HUES64 (cell line): ENCODE results near the gene PRPF18.

Experiments
- H3K27ac ChIP-seq: 2 replicates; pipeline ENCODE4 v1.7.0; 2013; ENCODE audit warnings: low read depth, low read length, inconsistent platforms
- H3K27me3 ChIP-seq: 2 replicates; pipeline ENCODE4 v1.6.1; 2013; ENCODE audit warnings: mild to moderate bottlenecking, low read length; ENCODE audit not compliant: insufficient read depth
- H3K36me3 ChIP-seq: 2 replicates; pipeline ENCODE4 v1.6.1; 2013; ENCODE audit warnings: mild to moderate bottlenecking, low read length; ENCODE audit not compliant: insufficient read depth
- H3K4me1 ChIP-seq: 2 replicates; pipeline ENCODE4 v1.6.1; 2013; ENCODE audit warnings: mild to moderate bottlenecking, low read length, moderate library complexity; ENCODE audit not compliant: insufficient read depth
- H3K4me3 ChIP-seq: 2 replicates; pipeline ENCODE4 v1.5.1; 2013; ENCODE audit warnings: mild to moderate bottlenecking, low read length, moderate library complexity
- H3K9ac ChIP-seq: 2 replicates; pipeline ENCODE4 v1.6.1; 2013; ENCODE audit warnings: mild to moderate bottlenecking, low read depth, low read length
- H3K9me3 ChIP-seq: 2 replicates; pipeline ENCODE4 v1.6.1; 2013; ENCODE audit warnings: low read depth, low read length; ENCODE audit not compliant: insufficient read depth
- WGBS: fragments of 150-250, 120-280 bp; methylation state at CpG from one replicate; pipeline ENCODE4 v1.1.7; 2013; ENCODE audit warnings: missing lambda C conversion rate; 5-methylcytosine and 5-hydroxymethylcytosine counted together

The PRPF18 gene

DNA sequence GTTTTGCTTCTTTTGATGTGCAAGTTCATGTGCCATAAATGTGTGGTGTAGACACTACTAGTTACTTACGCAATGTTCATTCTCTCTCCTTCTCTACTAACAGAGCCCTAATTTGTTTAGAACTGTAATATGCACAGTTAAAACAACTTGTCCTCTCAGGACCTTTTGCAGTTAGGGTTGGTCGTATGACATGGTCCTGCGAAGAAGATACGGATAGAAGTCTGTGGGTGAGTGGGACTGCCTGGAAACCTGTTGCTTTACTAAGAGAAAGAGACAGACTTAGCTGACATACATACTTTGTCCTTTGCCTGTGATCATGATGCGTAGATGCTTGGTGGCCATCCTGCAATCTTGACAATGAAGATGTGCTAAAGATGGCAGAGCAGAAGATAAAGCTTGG is 51.1 kb downstream of the PRPF18 start:
- Histone ChIP-seq H3K27ac (no peak overlapping the region), H3K9ac (no peak overlapping the region), H3K4me1 (0 out of 2 replicates have a peak, but pooled peaks cover 5% of the 10 kb centered on the region), H3K4me3 (no peak overlapping the region), H3K27me3 (no peaks in the 10 kb centered on the region), H3K36me3 (peaks cover 17% of the 10 kb centered on the region; the same call in 1 of the 2 replicates), H3K9me3 (peaks cover 14% of the 10 kb centered on the region)
- 92% methylated on average over 5 of the region's 5 CpGs for WGBS

DNA sequence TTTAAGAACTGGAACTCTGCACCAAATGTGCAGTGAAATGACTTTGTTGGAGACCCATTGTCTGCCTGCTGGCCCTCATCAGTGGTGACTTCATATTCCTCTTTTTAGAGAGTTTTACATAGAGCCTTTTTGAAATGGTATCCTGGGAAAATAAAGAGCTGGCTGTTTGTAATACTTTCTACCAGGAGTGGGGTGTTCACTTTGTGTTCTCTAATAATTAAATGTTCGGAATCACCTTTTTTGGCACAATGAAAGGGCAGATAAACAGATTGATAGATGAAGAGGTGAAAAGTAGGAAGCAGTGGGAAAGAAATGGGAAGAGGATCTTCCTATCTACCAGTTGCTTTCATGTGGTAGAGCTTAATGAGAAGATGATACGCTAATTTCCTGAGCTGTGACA is 55.5 kb downstream of the PRPF18 start:
- H3K4me3 ChIP-seq = no peak overlapping the region
- no peaks in the 10 kb centered on the region for H3K27me3 ChIP-seq
- no peaks in the 10 kb centered on the region for H3K4me1 ChIP-seq
- peaks cover 14% of the 10 kb centered on the region for H3K9me3 ChIP-seq
- 93% methylated on average over 2 of the region's 2 CpGs for WGBS
- H3K27ac ChIP-seq = no peak overlapping the region
- H3K36me3 ChIP-seq = peaks cover 38% of the 10 kb centered on the region
- no peak overlapping the region for H3K9ac ChIP-seq

DNA sequence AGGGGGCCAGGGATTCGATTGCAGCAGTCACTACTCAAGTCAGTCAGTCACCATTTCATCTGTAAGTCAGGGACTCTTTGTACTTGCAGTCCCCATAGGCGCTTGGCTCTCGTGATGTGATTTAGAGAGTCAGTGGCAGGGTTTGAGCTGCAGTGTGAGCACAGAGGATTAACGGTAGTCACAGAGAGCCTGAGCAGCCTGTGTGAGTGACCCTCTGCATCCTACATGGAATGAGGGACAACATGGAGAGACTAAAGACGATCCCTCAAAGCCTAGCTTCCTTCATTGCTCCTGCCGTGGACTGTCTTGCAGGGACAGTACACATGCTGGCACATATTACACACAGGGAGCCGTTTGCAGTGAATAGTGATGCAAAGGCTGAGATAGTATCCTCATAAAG is 56.3 kb downstream of the PRPF18 start:
- Histone ChIP-seq H3K9ac (no peak overlapping the region), H3K4me3 (no peak overlapping the region), H3K36me3 (peaks cover 44% of the 10 kb centered on the region), H3K27ac (no peak overlapping the region), H3K27me3 (no peaks in the 10 kb centered on the region), H3K4me1 (no peaks in the 10 kb centered on the region), H3K9me3 (peaks cover 14% of the 10 kb centered on the region)
- WGBS = 90% methylated on average over 7 of the region's 7 CpGs

DNA sequence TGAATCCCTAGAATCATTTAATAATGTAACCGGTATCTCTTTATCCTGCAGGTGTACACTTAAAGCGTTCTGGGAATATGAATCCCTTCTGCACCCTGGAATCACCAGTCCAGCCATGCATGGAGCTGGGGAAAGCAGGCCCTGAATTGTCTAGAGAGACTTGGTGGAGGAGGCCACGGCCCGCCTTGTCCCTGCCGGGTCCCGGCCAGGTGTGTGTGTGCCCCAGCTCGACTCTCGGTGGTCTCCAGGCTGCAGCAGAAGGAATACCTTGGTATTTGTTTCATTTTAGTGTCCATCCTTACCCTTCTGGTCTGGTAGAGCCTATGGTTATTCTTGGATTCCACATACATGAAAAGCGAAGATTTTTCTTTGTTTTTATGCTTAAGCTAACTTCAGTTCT is 58.1 kb downstream of the PRPF18 start:
- Histone ChIP-seq H3K9me3 (peaks cover 14% of the 10 kb centered on the region), H3K4me1 (no peaks in the 10 kb centered on the region), H3K4me3 (no peak overlapping the region), H3K9ac (no peak overlapping the region), H3K27ac (no peak overlapping the region), H3K27me3 (no peaks in the 10 kb centered on the region), H3K36me3 (peaks cover 54% of the 10 kb centered on the region)
- 93% methylated on average over 9 of the region's 9 CpGs for WGBS

DNA sequence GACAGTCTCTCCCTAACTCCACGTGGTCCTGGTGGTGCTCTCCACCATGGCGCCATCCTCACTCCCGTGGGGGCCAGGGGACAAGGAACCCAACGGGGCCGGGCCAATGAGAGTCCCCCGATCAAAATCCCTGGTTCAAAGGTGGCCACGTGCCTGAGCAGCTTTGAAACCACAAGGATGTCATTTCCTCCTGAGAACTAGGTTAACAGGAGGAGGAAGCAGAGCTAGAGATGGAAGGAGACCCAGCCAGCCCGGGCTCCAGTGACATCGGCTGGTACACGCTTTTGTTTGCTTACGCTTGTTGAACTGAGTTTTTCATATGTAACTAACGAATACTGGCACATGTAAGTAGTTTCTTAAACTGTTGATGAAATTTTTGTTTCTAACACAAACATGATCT is 61.7 kb downstream of the PRPF18 start:
- no peak overlapping the region for H3K27ac ChIP-seq
- WGBS = 96% methylated on average over 12 of the region's 12 CpGs
- peaks cover 75% of the 10 kb centered on the region for H3K36me3 ChIP-seq
- H3K27me3 ChIP-seq = no peaks in the 10 kb centered on the region
- H3K4me1 ChIP-seq = no peaks in the 10 kb centered on the region
- H3K9me3 ChIP-seq = no peaks in the 10 kb centered on the region
- no peak overlapping the region for H3K9ac ChIP-seq
- no peak overlapping the region for H3K4me3 ChIP-seq

DNA sequence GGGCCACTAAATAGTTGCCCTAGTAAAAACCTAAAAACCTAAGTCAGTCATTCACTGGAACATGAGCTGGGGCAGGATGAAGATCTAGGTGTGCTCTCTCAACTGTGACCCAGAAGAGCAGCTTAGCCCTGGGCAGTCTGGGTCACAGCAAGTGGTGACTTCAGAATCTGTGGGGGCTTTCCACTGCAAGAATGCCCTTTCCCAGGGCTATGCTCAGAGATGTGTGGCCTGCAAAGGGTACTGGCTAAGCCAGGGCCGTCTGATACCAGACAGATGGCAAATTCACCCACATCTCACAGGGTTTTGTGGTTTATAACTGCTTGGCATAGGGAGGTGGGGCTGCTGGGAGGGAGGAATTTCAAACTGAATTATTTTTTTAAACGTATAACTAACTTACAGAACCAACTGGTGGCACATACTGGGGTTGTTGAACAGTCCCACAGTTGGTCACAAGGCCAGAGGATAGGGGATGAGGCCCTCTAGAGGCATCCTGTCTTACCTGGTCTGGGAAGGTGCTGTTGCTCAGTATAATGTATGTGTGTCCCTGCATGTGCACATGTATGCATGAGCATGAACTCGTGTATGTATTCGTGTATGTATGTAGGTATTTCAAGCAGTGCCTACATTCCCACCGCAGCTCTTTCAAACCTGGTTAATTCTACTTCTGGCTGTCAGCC is 63.2 kb downstream of the PRPF18 start:
- Histone ChIP-seq H3K9ac (no peak overlapping the region), H3K36me3 (peaks cover 90% of the 10 kb centered on the region)
- WGBS = 92% methylated on average over 4 of the region's 5 CpGs

DNA sequence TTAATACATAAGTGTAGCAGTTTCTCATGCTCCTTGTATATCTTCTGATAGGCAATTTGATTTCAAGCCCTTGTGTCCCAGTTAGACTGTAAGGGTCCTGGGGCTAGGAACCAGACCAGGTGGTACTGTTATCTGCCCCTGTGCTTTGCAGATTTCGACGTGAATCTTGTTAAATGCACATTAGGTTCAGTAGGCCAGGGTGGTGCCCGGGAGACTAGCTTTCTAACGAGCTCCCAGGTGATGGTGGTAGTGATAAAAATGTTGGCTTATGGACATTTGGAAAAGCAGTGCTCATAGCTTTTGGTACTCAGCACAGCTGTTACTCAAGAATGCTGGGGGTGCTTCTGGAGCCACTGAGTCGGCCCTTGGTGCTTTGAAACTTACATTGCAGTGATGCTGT is 64.2 kb downstream of the PRPF18 start:
- WGBS = 92% methylated on average over 5 of the region's 5 CpGs
- H3K36me3 ChIP-seq = peaks cover 92% of the 10 kb centered on the region

More for the DNA sequence above, 63.2 kb downstream of the PRPF18 start:
- Histone ChIP-seq H3K27ac (no peak overlapping the region), H3K4me1 (no peaks in the 10 kb centered on the region), H3K4me3 (no peak overlapping the region), H3K27me3 (no peaks in the 10 kb centered on the region), H3K9me3 (no peaks in the 10 kb centered on the region)

DNA sequence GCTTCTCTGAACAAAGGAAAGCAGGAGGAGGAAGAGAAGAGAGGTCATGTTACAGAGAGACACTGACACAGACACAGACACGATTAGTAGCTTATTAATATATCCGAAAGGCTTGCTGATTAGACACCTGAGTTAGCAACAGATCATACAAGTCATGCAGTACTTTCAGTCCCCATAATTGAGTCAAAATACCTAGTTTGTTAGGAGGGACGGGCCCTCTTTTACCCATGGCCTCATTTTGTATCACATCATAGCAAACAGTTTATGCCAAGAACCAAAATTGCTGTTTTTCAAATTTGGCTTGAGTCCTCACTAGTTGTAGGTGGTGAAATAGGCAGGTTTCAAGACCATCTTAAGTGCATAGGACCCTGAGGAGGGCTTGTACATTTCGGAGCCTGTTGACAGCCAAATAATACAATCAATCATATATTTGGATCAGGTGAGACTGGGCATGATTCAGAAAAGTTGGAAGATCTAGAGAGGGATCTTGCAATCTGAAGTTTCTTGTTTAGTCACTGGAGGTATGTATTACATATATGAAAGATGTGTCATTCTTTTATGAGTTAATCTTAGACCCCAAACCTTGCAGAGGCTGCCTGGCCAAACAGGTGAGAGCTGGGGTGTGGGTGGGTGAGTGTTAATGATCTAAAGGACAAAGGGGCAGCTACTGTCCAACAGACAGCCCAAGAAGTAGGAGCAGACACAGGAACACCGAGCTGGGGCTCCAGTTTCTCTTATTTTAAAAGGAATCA is 65.4 kb downstream of the PRPF18 start:
- H3K36me3 ChIP-seq = peaks cover 87% of the 10 kb centered on the region
- WGBS = 90% methylated on average over 5 of the region's 5 CpGs
- no peak overlapping the region for H3K27ac ChIP-seq
- no peaks in the 10 kb centered on the region for H3K9me3 ChIP-seq
- H3K4me3 ChIP-seq = no peak overlapping the region
- no peaks in the 10 kb centered on the region for H3K27me3 ChIP-seq
- H3K4me1 ChIP-seq = no peaks in the 10 kb centered on the region
- no peak overlapping the region for H3K9ac ChIP-seq

More for the DNA sequence above, 64.2 kb downstream of the PRPF18 start:
- H3K27me3 ChIP-seq = no peaks in the 10 kb centered on the region
- H3K4me1 ChIP-seq = no peaks in the 10 kb centered on the region
- no peak overlapping the region for H3K4me3 ChIP-seq
- H3K27ac ChIP-seq = no peak overlapping the region
- no peaks in the 10 kb centered on the region for H3K9me3 ChIP-seq
- no peak overlapping the region for H3K9ac ChIP-seq

DNA sequence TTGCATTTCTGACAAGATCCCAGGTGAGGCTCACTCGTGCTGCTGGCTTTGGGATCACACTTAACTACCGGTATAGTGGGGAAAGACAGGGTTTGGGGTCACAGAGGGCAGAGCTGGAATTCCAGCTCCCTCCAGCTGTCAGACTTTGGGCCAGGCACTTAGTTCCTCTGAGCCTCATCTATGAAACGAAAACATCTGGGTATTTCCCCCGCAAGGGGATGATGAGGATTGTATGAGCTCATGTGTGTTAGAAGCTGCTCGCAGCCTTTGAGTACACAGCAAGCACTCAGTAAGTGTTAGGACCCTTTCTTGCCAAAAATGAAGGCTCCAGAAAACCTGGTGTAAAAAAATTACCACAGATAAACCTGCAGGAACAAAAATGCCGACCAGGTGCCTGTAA is 66.1 kb downstream of the PRPF18 start:
- peaks cover 85% of the 10 kb centered on the region for H3K36me3 ChIP-seq

DNA sequence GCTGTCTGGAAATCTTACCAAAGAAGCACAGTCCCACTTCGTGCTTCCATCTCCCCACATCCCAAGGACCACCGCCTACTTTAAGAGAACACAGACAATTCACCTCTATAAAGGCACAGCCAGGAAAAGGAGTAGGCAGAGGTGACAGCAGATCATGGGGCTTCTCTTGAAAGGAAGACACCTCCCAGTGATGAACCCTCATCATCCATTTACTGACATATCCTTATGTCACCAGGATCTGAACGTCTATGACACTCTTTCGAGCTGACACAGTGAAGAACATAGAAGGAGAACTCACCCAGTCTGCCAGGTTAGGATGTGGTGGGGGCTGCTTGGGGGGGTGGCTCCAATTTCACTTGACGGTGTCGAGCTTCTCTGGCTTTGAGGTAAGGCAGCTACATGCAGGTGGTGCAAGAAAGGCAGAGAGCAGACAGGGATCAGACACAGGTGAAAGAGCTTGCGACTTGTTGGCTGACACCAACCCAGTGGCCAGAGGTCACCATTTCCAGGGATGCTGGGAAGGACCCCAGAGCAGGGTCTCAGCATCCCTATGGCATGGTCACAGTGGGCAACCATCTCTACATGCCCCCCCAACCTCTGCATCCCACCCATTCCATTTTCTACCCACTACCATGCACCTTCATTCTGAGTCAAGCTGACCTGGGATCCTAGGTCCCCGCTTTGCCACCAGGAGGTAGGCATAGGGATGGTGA is 67.5 kb downstream of the PRPF18 start:
- 95% methylated on average over 8 of the region's 8 CpGs for WGBS
- Histone ChIP-seq H3K4me3 (no peak overlapping the region), H3K4me1 (no peaks in the 10 kb centered on the region), H3K27ac (no peak overlapping the region), H3K9ac (no peak overlapping the region), H3K27me3 (no peaks in the 10 kb centered on the region), H3K36me3 (peaks cover 82% of the 10 kb centered on the region), H3K9me3 (no peaks in the 10 kb centered on the region)

More for the DNA sequence above, 66.1 kb downstream of the PRPF18 start:
- H3K9me3 ChIP-seq = no peaks in the 10 kb centered on the region
- no peaks in the 10 kb centered on the region for H3K4me1 ChIP-seq
- H3K9ac ChIP-seq = no peak overlapping the region
- no peak overlapping the region for H3K27ac ChIP-seq
- WGBS = 92% methylated on average over 6 of the region's 6 CpGs
- no peak overlapping the region for H3K4me3 ChIP-seq
- no peaks in the 10 kb centered on the region for H3K27me3 ChIP-seq

DNA sequence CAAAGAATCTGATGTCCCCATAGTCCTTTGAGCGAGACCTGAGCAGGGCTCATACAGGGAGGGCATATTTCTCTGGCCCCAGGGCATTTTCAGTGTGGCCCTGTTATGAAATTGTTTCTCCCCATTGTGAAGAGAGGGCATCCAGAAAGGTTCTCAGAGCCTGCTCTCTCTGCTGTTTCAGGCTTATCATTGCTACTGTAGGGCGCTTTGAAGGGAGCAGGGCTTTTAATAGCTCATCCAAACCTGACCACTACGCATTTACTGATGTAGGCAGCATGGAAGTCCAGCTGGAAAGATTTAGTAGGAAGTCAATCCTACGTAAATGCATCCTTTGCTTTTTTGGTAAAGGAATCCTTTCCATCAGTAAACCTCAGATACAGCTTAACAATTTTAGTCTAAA is 68.1 kb downstream of the PRPF18 start:
- Histone ChIP-seq H3K36me3 (peaks cover 86% of the 10 kb centered on the region), H3K4me3 (no peak overlapping the region), H3K9ac (no peak overlapping the region), H3K27ac (no peak overlapping the region), H3K9me3 (no peaks in the 10 kb centered on the region), H3K4me1 (no peaks in the 10 kb centered on the region), H3K27me3 (no peaks in the 10 kb centered on the region)
- 95% methylated on average over 4 of the region's 4 CpGs for WGBS
